ENCODE results near the gene CAPZA3. TPM values are rescaled to one million over a fixed set of nuclear protein-coding genes. Genes with fewer than 3 reads are reported as not detected.
"Not testable (repeated sequence)": the region's sequence is repeated elsewhere in the genome, so short reads cannot be mapped to it uniquely, and the experiment has no call there.

CAPZA3 gene
- total RNA-seq, 2 experiments from 2014 or later: not detected

DNA sequence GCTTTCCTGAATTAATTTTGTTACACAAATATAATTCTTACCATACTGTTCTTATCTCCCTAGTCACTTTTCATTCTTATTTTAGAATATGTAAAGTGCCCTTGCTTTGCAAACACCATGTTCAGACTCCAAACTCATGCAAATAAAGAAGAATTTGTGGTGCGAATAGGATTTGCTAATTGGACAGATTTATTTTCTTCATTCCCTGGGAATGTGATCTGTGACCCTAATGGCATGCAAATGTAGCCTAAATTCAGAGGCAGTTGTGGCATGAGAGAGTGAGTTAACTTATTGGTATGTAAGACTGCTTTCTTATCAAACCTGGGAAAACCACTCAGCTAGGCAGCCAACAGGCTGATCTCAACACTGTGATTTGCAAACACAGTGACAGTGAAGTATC, 10.0 kb downstream of the CAPZA3 start:
- Mint-ChIP-seq H3K36me3 (no peaks in the 10 kb centered on the region), H3K4me3 (no peak overlapping the region), H3K27ac (no peak overlapping the region), H3K27me3 (no peaks in the 10 kb centered on the region), H3K4me1 (no peaks in the 10 kb centered on the region), H3K9me3 (peaks cover 1% of the 10 kb centered on the region)
- DNase-seq: no peak

DNA sequence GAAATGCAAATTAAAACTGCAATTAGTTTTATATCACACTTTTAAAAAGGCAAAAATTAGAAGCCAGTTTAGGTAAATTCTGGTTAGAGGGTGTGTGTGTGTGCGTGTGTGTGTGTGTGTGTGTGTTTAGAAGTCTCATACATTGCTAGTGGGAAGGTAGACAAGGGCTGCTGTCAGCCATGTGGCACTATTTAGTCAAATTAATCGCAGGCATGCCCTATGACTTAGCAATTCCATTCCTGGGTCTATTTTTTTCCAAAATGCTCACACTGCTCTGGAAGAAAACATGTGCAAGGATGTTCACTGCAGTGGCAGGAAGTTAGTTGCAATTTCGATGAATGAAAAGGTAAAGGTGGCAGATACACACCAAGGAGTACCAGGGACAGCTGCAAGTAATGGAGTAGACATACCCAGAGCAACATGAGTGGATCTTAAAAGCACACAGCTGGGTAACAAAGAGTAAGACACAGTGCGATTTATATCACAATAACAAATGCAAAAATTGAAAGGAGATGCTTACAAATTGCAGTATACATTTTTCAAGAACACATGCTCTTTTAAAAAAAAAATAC, 11.6 kb downstream of the CAPZA3 start:
- Mint-ChIP-seq H3K36me3 (no peaks in the 10 kb centered on the region), H3K27ac (no peak overlapping the region), H3K4me1 (no peaks in the 10 kb centered on the region), H3K4me3 (no peak overlapping the region), H3K27me3 (no peaks in the 10 kb centered on the region), H3K9me3 (peaks cover 1% of the 10 kb centered on the region)
- no peak for DNase-seq

DNA sequence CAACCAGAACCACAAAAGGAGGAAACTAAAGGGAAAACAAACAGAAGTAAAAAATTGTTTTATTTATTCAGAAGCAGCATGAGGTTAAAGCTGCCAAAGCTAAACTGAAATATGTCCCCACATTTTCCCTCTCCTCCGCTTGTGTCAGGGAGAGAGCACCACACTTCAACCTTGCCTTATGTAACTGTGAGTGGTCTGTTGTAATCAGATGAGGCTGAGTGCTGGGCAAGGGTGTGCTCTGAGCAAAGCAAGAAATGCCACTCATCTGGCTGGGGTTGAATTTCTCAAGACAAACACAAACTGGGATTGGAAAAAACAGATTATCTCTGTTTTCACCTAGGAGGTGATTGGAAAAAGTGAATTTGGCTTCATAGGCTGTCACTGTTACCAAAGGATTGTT, 12.2 kb downstream of the CAPZA3 start:
- no peak for DNase-seq
- Mint-ChIP-seq H3K27ac (no peak overlapping the region), H3K4me3 (no peak overlapping the region), H3K27me3 (no peaks in the 10 kb centered on the region), H3K4me1 (no peaks in the 10 kb centered on the region), H3K9me3 (peaks cover 1% of the 10 kb centered on the region), H3K36me3 (no peaks in the 10 kb centered on the region)

DNA sequence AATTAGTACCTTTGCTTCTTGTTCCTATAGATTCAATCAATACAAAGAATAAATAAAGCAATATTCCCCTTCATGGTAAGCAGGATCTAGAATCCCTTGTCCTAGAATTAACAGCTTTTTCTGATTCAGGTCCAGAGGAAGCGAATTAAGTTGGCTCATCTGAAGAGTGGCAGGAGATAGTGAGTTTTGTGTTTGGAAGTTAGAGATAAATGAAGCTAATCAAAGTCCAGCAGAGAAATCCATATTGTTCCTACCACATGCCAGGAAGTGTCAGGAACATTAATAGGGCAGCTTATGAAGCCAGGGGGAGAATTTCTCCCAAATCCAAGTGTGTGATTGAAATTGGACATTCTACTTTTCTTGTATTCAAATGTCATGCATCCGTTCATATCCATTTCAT, 13.9 kb downstream of the CAPZA3 start:
- no peaks in the 10 kb centered on the region for H3K4me1 Mint-ChIP-seq
- H3K27ac Mint-ChIP-seq: no peak overlapping the region

DNA sequence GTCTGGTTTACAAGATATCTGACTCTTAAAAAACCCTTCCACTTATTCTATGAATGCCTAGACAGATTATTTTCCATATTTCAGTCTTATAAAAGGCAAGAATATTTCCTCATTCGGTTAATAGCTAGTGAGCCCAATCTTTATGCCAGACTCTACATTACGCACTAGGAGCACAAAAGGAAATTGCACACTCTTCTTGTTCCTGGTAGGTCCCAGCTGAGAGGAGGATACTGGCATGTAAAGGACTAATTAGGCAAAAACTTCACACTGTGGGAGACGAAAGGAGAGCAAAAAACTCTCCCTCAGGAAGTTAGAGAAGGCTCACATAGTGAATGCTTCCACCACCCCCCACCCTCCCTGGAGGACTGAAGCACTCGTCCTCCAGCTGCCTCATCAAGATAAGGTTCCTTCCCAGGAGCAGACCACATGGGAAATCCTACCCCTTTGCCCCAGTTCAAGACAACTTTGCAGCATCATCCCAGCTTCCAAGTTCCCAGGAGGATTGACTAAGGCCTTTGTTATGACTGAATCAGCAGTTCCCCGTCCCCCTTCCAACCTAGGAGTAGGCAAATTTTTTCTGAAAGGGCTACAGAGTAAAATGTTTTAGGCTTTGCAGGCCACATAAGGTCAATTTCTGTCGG, 14.5 kb downstream of the CAPZA3 start:
- H3K4me1 Mint-ChIP-seq: no peaks in the 10 kb centered on the region
- H3K36me3 Mint-ChIP-seq: no peaks in the 10 kb centered on the region
- H3K27me3 Mint-ChIP-seq: no peaks in the 10 kb centered on the region
- peaks cover 1% of the 10 kb centered on the region for H3K9me3 Mint-ChIP-seq
- no peak for DNase-seq
- no peak overlapping the region for H3K4me3 Mint-ChIP-seq
- no peak overlapping the region for H3K27ac Mint-ChIP-seq

More for the DNA sequence above, 13.9 kb downstream of the CAPZA3 start:
- H3K27me3 Mint-ChIP-seq: no peaks in the 10 kb centered on the region
- no peak overlapping the region for H3K4me3 Mint-ChIP-seq
- peaks cover 1% of the 10 kb centered on the region for H3K9me3 Mint-ChIP-seq
- DNase-seq: no peak
- H3K36me3 Mint-ChIP-seq: no peaks in the 10 kb centered on the region

DNA sequence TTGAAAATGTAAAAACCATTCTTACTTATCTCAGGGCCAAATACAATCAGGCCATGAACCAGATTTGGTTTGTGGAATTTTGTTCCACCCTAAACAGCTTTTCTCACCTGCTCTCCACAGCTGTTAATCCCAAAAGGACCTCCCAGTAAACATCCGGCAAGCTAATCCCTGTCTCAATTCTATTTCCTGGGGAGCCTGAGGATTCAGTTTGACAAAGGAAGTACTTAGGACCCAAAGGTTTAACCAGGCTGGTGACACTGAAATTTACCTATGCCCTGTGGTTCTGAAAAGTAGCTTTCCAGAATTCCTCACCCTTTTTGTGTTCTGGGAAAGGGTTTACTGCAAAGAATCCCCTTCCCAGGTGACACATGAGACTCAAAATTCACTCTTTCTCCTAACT, 15.0 kb downstream of the CAPZA3 start:
- Mint-ChIP-seq H3K4me3 (no peak overlapping the region), H3K36me3 (no peaks in the 10 kb centered on the region), H3K9me3 (peaks cover 1% of the 10 kb centered on the region), H3K27me3 (no peaks in the 10 kb centered on the region), H3K4me1 (no peaks in the 10 kb centered on the region), H3K27ac (no peak overlapping the region)
- no peak for DNase-seq

DNA sequence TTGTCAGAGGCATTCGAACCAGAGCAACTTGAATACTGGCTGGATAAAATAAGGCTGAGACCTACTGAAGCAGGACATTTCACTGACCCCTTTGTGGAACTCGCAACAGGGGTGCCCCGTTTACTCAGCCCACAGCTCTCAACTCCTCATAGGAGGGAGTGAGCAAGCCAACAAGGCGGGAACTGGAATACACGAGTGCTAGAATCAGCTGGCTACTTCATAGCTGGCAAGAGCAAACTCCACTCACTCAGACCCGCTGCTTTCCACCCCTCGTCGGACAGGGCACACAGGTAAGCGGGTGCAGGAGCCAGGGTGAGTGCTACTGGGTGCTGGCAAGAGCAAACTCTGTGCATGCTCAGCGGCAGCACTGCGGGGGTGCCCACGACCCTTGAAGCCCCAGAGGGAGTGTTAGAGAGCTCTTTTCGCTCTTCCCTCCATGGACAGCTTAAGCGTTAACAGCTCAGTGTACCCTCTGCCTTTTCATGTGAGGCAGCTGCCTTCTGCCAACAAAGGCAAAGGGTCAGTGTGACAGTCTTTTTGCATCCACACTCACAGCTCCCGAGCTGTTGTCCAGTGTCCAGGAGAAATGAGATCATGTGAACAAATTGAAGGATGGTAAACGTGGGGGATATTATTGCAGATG, 15.7 kb downstream of the CAPZA3 start:
- Mint-ChIP-seq H3K4me3 (no peak overlapping the region), H3K27me3 (no peaks in the 10 kb centered on the region), H3K4me1 (no peaks in the 10 kb centered on the region), H3K36me3 (no peaks in the 10 kb centered on the region), H3K9me3 (peaks cover 1% of the 10 kb centered on the region), H3K27ac (no peak overlapping the region)
- DNase-seq: no peak

DNA sequence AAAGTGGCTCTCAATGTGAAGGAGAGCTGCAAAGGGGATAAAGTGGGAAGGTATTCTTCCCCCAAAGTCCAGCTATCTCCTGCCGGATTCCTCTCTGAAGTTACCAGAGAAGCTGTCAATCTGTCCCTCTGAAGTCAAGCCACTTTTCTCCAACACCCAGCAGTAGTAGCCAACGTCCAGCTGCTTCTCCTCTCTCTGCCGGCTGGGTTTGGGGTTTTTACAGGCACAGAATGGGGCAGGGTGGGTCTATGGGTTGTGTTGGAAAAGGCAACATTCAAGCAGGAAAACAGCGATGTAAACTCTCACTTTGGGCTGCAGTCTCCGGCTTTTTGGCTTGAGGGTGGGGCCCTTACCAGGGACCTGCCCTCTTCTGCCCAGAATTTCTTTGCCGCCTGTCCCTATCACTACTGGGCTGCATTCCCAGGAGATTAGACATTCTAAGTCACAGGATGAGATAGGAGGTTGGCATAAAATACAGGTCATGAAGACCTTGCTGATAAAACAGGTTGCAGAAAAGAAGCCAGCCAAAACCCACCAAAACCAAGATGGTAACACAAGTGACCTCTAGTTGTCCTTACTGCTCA, 16.3 kb downstream of the CAPZA3 start:
- Mint-ChIP-seq H3K4me3 (no peak overlapping the region), H3K27me3 (no peaks in the 10 kb centered on the region), H3K27ac (no peak overlapping the region), H3K9me3 (peaks cover 1% of the 10 kb centered on the region), H3K4me1 (no peaks in the 10 kb centered on the region), H3K36me3 (no peaks in the 10 kb centered on the region)
- no peak for DNase-seq

DNA sequence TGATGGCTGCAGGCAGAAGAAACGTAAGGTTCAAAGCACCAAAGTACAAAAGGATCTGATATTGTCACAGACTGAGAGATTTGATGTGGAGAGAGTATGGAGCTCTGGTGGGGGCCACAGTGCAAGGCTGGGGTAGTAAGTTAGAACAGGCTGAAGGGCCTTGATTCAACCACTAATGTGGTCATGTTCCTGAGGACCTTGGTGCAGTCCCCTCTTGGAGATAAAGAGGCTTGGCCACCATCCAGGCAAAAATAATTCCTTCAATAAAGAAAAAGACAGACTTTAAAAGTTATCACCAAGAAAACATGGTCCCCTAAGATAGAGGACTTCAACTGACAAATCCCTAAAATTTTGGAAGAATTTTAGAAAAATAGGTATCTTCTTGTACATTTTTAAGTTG, 17.4 kb downstream of the CAPZA3 start:
- Mint-ChIP-seq H3K4me3 (no peak overlapping the region), H3K9me3 (peaks cover 1% of the 10 kb centered on the region), H3K27me3 (no peaks in the 10 kb centered on the region), H3K27ac (no peak overlapping the region), H3K36me3 (no peaks in the 10 kb centered on the region), H3K4me1 (no peaks in the 10 kb centered on the region)
- no peak for DNase-seq

DNA sequence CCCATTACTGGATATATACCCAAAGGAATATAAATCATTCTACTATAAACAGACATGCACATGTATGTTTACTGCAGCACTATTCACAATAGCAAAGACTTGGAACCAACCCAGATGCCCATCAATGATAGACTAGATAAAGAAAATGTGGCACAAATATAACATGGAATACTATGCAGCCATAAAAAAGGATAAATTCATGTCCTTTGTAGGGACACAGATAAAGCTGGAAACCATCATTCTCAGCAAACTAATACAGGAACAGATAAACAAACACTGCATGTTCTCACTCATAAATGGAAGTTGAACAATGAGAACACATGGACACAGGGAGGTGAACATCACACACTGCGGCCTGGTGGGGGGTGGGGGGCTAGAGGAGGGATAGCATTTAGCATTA, 28.6 kb downstream of the CAPZA3 start:
- peaks cover 13% of the 10 kb centered on the region for H3K9me3 Mint-ChIP-seq
- H3K27ac Mint-ChIP-seq, H3K4me1 Mint-ChIP-seq, H3K4me3 Mint-ChIP-seq, H3K36me3 Mint-ChIP-seq, DNase-seq, H3K27me3 Mint-ChIP-seq: not testable (repeated sequence)

DNA sequence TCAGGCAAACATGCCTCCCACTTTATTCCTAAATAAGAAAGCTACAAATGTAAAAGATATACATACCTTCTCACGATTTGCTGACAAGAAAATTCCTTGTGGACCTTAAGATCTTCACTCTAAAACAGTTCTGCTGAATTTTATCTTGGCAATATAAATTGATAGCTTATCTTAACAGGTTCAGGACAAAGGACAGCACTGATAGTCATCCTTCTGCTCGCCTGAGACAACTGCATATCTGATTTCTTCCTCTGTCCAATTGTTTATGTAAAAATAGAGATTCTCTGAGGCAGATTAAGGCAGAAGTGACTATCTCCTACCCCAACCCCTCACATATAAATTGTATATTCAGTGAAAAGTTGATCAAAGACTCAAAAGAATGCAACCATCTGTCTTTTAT, 44.9 kb downstream of the CAPZA3 start:
- Mint-ChIP-seq H3K36me3 (no peaks in the 10 kb centered on the region), H3K27me3 (no peaks in the 10 kb centered on the region), H3K9me3 (peaks cover 20% of the 10 kb centered on the region)

DNA sequence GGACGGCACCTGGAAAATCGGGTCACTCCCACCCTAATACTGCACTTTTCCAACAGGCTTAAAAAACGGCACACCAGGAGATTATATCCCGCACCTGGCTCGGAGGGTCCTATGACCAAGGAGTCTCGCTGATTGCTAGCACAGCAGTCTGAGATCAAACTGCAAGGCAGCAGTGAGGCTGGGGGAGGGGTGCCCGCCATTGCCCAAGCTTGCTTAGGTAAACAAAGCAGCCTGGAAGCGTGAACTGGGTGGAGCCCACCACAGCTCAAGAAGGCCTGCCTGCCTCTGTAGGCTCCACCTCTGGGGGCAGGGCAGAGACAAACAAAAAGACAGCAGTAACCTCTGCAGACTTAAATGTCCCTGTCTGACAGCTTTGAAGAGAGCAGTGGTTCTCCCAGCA, 47.5 kb downstream of the CAPZA3 start:
- H3K27ac Mint-ChIP-seq, H3K4me3 Mint-ChIP-seq, H3K4me1 Mint-ChIP-seq, H3K36me3 Mint-ChIP-seq, H3K27me3 Mint-ChIP-seq, DNase-seq: not testable (repeated sequence)
- peaks cover 12% of the 10 kb centered on the region for H3K9me3 Mint-ChIP-seq

More for the DNA sequence above, 44.9 kb downstream of the CAPZA3 start:
- Mint-ChIP-seq H3K4me1 (no peaks in the 10 kb centered on the region), H3K4me3 (no peak overlapping the region), H3K27ac (no peak overlapping the region)
- DNase-seq: no peak

Other genes with a start within 250 kb of the CAPZA3 start
- not detected for gene PLCZ1, start 107 bp upstream of the CAPZA3 start, total RNA-seq

All from activated naive CD8-positive, alpha-beta T cell treated with anti-CD3 and anti-CD28 coated beads for 36 hours (primary cell).